Hepatocyte (in vitro differentiated cells): ENCODE results near the gene CARD10. TPM values are rescaled to one million over a fixed set of nuclear protein-coding genes. Genes with fewer than 3 reads are reported as not detected.

ENCODE experiments used
- DNase-seq: peaks from one replicate; pipeline ENCODE4 v3.0.0-alpha.2; 2016; ENCODE audit warnings: low spot score
- H2AFZ ChIP-seq: fragments of 200-600 bp; sonication (generic); 2 replicates; pipeline ENCODE4 v1.6.0; 2016; ENCODE audit warnings: antibody characterized with exemption, mild to moderate bottlenecking
- H3K27ac ChIP-seq: fragments of 200-600 bp; sonication (generic); 2 replicates; pipeline ENCODE4 v1.5.1; 2016; ENCODE audit warnings: mild to moderate bottlenecking
- H3K27me3 ChIP-seq: fragments of 200-600 bp; sonication (generic); 2 replicates; pipeline ENCODE4 v1.6.1; 2016
- H3K36me3 ChIP-seq: fragments of 200-600 bp; sonication (generic); replicated peaks from 2 replicates; pipeline ENCODE4 v1.5.1; 2016; ENCODE audit warnings: low read depth; ENCODE audit not compliant: insufficient read depth
- H3K4me1 ChIP-seq: fragments of 200-600 bp; sonication (generic); 2 replicates; pipeline ENCODE4 v1.5.1; 2016; ENCODE audit warnings: mild to moderate bottlenecking, moderate library complexity; ENCODE audit not compliant: insufficient read depth
- H3K4me2 ChIP-seq: fragments of 200-600 bp; sonication (generic); 2 replicates; pipeline ENCODE4 v1.6.0; 2016
- H3K4me3 ChIP-seq: fragments of 200-600 bp; sonication (generic); 2 replicates; pipeline ENCODE4 v1.5.1; 2016; ENCODE audit warnings: mild to moderate bottlenecking
- H3K79me2 ChIP-seq: fragments of 200-600 bp; sonication (generic); 2 replicates; pipeline ENCODE4 v1.6.0; 2017; ENCODE audit warnings: mild to moderate bottlenecking
- H3K9me2 ChIP-seq: fragments of 200-600 bp; sonication (generic); replicated peaks from 2 replicates; pipeline ENCODE4 v1.6.0; 2017; ENCODE audit warnings: mild to moderate bottlenecking; ENCODE audit not compliant: insufficient read depth
- H3K9me3 ChIP-seq: fragments of 200-600 bp; sonication (generic); 2 replicates; pipeline ENCODE4 v1.5.1; 2016; ENCODE audit warnings: low read depth, mild to moderate bottlenecking
- H4K20me1 ChIP-seq: fragments of 200-600 bp; sonication (generic); 2 replicates; pipeline ENCODE4 v1.6.0; 2016; ENCODE audit warnings: mild to moderate bottlenecking; ENCODE audit not compliant: insufficient read depth, poor library complexity, severe bottlenecking
- EZH2 ChIP-seq: fragments of 200-600 bp; sonication (generic); IDR thresholded peaks from 2 replicates; pipeline ENCODE4 v1.6.1; 2016; ENCODE audit warnings: antibody characterized with exemption, mild to moderate bottlenecking, borderline replicate concordance
- EZH2phosphoT487 ChIP-seq: fragments of 200-600 bp; sonication (generic); IDR thresholded peaks from one replicate; pipeline ENCODE4 v1.6.1; 2018; ENCODE audit warnings: antibody characterized with exemption, mild to moderate bottlenecking, low read depth, moderate library complexity; ENCODE audit not compliant: unreplicated experiment, severe bottlenecking
- WGBS: methylation state at CpG from one replicate; pipeline ENCODE4 v1.1.6; 2016; ENCODE audit warnings: low lambda C conversion rate; ENCODE audit errors: missing lambda C conversion rate; 5-methylcytosine and 5-hydroxymethylcytosine counted together
- polyA plus RNA-seq: library from polyadenylated mRNA; unstranded; fragments of >200 nt; fragmentation: Nextera tagmentation; extraction: Ambion mirVana; gene quantifications from 2 replicates; pipeline ENCODE4 v1.2.1, GENCODE V29; 2016
- total RNA-seq: library from RNA; depleted of rRNA; stranded (reverse); fragments of >200 nt; gene quantifications from 2 replicates; pipeline ENCODE4 v1.2.3, GENCODE V29; 2014
- TF ChIP-seq, protein P1 (sequence below): fragments of 200-600 bp; sonication (generic); IDR thresholded peaks from 2 replicates; pipeline ENCODE4 v1.5.1; 2016; ENCODE audit warnings: antibody characterized with exemption, mild to moderate bottlenecking; ENCODE audit not compliant: poor library complexity

The CARD10 gene
- total and polyA plus RNA-seq, 2 experiments from 2014 or later = 23.4 to 28.7 TPM

DNA sequence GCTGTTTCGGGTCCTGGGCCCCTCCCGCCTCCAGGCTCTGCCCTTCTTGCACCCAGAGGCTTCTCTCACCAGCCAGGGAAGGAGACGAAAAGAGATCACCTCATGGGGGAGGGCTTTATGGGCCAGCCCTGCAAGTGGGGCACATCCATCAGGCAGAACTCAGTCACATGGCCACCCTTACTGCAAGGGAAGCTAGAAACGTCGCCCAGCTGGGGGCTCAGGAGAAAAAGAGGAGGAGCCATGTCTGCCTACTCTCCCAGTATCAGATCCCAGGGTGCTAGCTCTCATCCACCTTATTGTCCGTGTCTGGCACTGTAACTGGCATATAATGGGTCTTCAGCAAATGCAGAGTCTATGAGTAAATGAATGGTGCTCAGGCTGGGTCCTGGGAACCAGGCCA lies 57.3 kb downstream of the CARD10 start:
- Histone ChIP-seq H3K4me3 (no peak overlapping the region), H3K4me1 (no peaks in the 10 kb centered on the region), H2AFZ (no peak overlapping the region), H3K79me2 (no peaks in the 10 kb centered on the region), H3K4me2 (no peak overlapping the region), H3K27me3 (no peaks in the 10 kb centered on the region), H3K27ac (no peak overlapping the region), H3K36me3 (no peaks in the 10 kb centered on the region), H3K9me2 (no peaks in the 10 kb centered on the region), H4K20me1 (no peaks in the 10 kb centered on the region), H3K9me3 (no peaks in the 10 kb centered on the region)
- TF ChIP-seq EZH2 (no peak), EZH2phosphoT487 (no peak)
- TF ChIP-seq, protein P1, sequence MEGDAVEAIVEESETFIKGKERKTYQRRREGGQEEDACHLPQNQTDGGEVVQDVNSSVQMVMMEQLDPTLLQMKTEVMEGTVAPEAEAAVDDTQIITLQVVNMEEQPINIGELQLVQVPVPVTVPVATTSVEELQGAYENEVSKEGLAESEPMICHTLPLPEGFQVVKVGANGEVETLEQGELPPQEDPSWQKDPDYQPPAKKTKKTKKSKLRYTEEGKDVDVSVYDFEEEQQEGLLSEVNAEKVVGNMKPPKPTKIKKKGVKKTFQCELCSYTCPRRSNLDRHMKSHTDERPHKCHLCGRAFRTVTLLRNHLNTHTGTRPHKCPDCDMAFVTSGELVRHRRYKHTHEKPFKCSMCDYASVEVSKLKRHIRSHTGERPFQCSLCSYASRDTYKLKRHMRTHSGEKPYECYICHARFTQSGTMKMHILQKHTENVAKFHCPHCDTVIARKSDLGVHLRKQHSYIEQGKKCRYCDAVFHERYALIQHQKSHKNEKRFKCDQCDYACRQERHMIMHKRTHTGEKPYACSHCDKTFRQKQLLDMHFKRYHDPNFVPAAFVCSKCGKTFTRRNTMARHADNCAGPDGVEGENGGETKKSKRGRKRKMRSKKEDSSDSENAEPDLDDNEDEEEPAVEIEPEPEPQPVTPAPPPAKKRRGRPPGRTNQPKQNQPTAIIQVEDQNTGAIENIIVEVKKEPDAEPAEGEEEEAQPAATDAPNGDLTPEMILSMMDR = no peak
- 61% methylated on average over 6 of the region's 6 CpGs for WGBS
- no peak for DNase-seq

DNA sequence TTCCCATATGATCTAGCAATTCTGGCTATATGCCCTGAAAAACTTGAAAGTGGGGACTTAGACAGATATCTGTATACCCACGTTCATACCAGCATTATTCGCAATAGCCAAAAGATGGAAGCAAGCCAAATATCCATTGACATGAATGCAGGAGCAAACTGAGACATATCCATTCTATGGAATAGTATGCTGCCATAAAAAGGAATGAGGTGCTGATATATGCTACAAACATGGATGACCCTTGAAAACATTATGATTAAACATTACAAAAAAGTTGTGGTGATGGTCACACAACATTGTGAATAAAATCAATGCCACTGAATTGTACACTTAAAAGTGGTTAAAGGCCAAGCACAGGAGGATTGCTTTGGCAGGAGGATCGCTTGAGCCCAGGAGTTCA lies 58.5 kb downstream of the CARD10 start:
- no peak for TF ChIP-seq EZH2
- Histone ChIP-seq H3K9me3 (no peaks in the 10 kb centered on the region), H3K27me3 (no peaks in the 10 kb centered on the region), H4K20me1 (no peaks in the 10 kb centered on the region), H3K4me2 (no peak overlapping the region), H3K36me3 (no peaks in the 10 kb centered on the region), H3K4me1 (peaks cover 7% of the 10 kb centered on the region), H3K9me2 (no peaks in the 10 kb centered on the region), H2AFZ (no peak overlapping the region), H3K79me2 (no peaks in the 10 kb centered on the region), H3K27ac (no peak overlapping the region), H3K4me3 (no peak overlapping the region)
- WGBS = 82% methylated on average over 3 of the region's 3 CpGs
- DNase-seq = no peak

DNA sequence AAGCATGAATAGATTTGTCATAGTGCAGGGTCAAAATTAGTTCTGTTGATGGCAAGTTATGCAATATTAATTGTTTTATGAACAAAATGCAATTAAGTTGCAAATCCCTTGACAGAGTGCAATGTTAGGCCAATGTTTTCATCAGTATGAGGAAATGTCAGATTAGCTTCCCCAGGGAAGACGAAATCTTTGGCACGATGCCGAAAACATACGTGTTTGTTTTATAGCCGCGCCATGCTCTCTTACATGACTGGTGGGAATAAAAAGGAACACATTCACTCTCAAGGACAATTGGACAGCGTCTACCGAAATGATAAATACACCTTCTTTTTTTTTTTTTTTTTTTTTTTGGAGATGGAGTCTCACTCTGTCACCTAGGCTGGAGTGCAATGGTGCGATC lies 60.0 kb downstream of the CARD10 start:
- 92% methylated on average over 9 of the region's 9 CpGs for WGBS
- no peaks in the 10 kb centered on the region for H3K79me2 ChIP-seq
- peaks cover 20% of the 10 kb centered on the region for H3K4me1 ChIP-seq
- no peaks in the 10 kb centered on the region for H4K20me1 ChIP-seq
- H3K9me2 ChIP-seq = no peaks in the 10 kb centered on the region
- no peaks in the 10 kb centered on the region for H3K9me3 ChIP-seq
- H3K36me3 ChIP-seq = no peaks in the 10 kb centered on the region
- TF ChIP-seq EZH2phosphoT487 = no peak
- TF ChIP-seq, protein P1 = no peak
- no peak for TF ChIP-seq EZH2
- no peak overlapping the region for H3K4me3 ChIP-seq
- H2AFZ ChIP-seq = no peak overlapping the region
- H3K27ac ChIP-seq = no peak overlapping the region
- no peak overlapping the region for H3K4me2 ChIP-seq
- H3K27me3 ChIP-seq = no peaks in the 10 kb centered on the region
- no peak for DNase-seq

DNA sequence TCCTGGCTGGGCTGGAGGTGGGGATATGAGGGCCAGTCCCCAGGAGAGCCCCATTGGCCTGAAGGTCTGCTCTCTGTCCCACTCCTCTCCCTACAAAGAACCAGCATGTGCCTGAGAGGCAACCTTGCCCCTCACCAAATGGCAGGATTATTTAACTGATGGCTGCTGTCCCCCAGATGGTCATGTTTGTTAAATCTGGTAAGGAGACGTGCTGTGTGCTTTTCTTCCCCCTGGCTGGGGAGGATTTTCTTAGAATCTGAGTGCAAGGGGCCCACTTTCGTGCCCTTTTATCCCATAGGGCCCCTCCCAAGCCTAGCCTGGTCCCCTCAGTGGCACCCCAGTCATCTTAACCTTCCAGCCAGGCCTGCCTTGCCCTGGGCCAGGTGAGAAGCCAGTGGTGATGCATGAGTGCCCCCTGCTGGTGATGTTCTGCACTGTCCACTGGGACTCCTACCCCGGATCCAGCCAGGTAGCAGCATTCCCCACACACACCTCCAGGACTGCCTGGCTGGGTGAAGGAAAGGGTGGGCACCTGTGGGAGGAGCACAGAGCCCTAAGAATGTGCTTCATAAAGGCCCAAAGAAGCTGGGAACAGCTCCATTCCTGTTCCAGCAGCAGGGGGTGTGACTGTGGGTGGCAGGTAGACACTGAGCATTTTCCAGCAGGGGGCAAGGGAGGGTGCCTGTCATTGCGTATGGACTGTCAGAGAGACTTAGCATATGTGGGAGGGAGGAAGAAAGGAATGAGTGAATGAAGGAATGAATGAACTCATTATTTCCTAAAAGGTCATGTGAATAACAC lies 61.9 kb downstream of the CARD10 start:
- no peak overlapping the region for H3K4me3 ChIP-seq
- no peak overlapping the region for H3K27ac ChIP-seq
- DNase-seq = peak; percentile 88
- 48% methylated on average over 4 of the region's 4 CpGs for WGBS
- H3K9me3 ChIP-seq = no peaks in the 10 kb centered on the region
- no peak overlapping the region for H2AFZ ChIP-seq
- TF ChIP-seq EZH2 (no peak), EZH2phosphoT487 (no peak)
- TF ChIP-seq, protein P1 = peak; percentile 90
- no peaks in the 10 kb centered on the region for H3K9me2 ChIP-seq
- H3K36me3 ChIP-seq = no peaks in the 10 kb centered on the region
- no peaks in the 10 kb centered on the region for H3K27me3 ChIP-seq
- no peaks in the 10 kb centered on the region for H4K20me1 ChIP-seq
- H3K4me2 ChIP-seq = no peak overlapping the region
- no peaks in the 10 kb centered on the region for H3K79me2 ChIP-seq
- H3K4me1 ChIP-seq = peaks cover 20% of the 10 kb centered on the region
